NCI-H2196 (cell line): Measurements from ENCODE around the gene NXF1.

Experiments used
- DNase-seq: peaks from one replicate; lab custom pipeline; 2025; ENCODE audit not compliant: unreplicated experiment; lab: John Stamatoyannopoulos, UW

The NXF1 gene

DNA sequence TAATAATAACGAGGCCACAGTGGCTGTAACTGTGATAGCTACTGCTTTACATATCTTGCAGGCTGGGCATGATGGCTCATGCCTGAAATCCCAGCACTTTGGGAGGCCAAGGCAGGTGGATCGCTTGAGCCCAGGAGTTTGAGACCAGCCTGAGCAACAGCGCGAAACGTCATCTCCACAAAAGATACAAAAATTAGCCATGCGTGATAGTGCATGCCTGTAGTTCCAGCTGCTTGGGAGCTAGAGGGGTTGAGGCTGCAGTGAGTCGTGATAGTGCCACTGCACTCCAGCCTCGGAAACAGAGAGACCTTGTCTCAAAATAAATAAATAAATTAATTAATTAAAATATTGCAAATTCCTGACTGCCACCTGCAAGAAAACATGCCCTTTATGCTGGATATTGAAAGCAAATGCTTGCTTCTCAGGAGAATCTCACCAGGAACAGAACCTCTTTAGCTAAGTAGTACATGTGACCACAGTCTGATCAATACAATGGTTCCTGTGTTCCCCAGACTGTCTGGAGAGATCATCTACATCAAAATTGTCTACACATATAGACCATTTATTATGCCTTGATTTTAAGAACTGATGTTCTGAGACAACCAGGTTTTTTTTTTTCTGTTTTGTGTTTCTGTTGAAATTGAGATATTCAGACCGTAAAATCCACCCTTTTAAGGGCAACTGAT is 57.6 kb downstream of the NXF1 start:
- no peak for DNase-seq
